ENCODE measurements around the gene DMWD. TPM values are rescaled to one million over a fixed set of nuclear protein-coding genes. Genes with fewer than 3 reads are reported as not detected.

Gene DMWD
- total RNA-seq, 4 donors from 2014 or later: 20.0 to 31.0 (median 28.0) TPM

DNA sequence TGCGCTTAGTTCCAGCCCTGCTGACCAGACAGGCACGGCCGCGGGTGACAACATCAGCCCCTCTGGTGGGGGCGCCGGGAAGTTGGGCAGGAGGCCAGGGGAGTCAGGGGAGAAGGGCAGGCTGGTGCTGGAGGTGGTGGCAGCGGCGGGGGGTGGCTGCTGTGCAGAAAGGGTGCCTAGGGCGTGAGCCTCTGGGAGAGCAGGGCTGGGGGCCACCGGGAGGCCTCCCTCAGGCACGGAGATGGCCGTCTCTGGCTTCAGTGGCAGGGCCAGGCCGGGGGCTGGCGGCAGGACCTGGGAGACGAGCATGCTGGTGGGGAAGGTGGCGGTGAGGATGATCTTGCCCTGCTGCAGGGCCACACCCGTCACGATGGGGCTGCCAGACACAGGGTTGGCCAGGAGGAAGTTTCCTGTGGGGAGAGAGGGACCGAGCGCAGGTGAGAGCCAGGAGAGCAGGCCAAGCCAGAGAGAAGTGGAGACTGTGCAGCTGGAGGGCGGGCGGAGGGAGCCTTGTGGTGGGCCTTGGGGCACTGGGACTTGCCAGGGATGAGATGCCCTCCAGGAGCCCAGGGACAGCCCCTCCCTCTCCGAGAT lies 26.8 kb downstream of the DMWD start:
- H3K4me3 ChIP-seq (ENCODE audit: low read depth, poor library complexity, severe bottlenecking): no peak overlapping the region
- intact Hi-C loops (cut with DNase I; ENCODE audit: low total_unique reads): no loop called here
- WGBS, 2 donors: 74 to 75% methylated on average over 18 to 20 of the region's 23 CpGs
- TF ChIP-seq, protein P1, sequence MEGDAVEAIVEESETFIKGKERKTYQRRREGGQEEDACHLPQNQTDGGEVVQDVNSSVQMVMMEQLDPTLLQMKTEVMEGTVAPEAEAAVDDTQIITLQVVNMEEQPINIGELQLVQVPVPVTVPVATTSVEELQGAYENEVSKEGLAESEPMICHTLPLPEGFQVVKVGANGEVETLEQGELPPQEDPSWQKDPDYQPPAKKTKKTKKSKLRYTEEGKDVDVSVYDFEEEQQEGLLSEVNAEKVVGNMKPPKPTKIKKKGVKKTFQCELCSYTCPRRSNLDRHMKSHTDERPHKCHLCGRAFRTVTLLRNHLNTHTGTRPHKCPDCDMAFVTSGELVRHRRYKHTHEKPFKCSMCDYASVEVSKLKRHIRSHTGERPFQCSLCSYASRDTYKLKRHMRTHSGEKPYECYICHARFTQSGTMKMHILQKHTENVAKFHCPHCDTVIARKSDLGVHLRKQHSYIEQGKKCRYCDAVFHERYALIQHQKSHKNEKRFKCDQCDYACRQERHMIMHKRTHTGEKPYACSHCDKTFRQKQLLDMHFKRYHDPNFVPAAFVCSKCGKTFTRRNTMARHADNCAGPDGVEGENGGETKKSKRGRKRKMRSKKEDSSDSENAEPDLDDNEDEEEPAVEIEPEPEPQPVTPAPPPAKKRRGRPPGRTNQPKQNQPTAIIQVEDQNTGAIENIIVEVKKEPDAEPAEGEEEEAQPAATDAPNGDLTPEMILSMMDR (IDR thresholded peaks at IDR 0.05): no peak
- TF ChIP-seq POLR2A (IDR thresholded peaks at IDR 0.05): no peak
- peak in 1 of 2 donors; percentile 86 for DNase-seq (ENCODE audit: low spot score in 2 of 2)

DNA sequence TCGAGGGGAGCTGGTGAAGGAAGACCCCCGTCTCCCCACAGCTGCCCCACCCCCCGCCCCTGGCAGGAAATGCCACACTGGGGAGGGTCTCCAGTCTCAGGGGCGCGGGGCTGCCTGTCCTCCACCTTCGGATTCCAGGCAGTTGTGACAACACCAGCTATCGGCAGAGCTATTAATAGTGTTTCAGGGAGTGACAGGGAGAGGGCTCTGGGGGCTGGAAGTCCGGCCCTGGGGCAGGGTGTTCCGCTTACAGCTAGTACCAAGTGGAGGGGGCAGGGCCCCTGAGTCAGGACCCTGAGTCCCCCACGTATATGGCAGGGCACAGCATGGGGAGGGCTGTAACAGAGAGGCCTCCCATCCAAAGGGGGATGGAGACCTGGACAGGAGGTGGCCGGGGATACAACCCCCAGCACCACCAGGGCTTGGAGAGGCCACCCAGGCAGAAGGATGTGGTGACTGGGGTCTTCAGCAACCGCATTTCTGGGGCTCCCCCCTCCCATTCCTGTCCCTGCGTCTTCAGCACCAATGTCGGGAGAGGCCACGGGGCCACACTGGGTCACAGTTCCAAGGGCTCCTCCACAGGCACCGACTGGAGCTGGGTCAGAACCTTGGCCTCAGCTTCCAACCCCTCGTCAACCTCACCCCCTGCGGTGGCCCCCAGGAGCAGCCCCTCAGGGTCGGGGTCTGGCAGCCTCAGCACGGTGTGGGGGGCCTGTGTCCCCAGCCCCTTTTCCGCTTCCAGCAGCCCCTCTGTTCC lies 27.5 kb downstream of the DMWD start:
- no peak overlapping the region for H3K4me3 ChIP-seq (ENCODE audit: low read depth, poor library complexity, severe bottlenecking)
- TF ChIP-seq, protein P1 (IDR thresholded peaks at IDR 0.05): no peak
- TF ChIP-seq POLR2A (IDR thresholded peaks at IDR 0.05): no peak
- 58 to 65% methylated on average over 20 of the region's 21 CpGs for WGBS, 2 donors
- DNase-seq (ENCODE audit: low spot score in 2 of 2): peak in 1 of 2 donors; percentile 81
- intact Hi-C loops (cut with DNase I; ENCODE audit: low total_unique reads): no loop called here

DNA sequence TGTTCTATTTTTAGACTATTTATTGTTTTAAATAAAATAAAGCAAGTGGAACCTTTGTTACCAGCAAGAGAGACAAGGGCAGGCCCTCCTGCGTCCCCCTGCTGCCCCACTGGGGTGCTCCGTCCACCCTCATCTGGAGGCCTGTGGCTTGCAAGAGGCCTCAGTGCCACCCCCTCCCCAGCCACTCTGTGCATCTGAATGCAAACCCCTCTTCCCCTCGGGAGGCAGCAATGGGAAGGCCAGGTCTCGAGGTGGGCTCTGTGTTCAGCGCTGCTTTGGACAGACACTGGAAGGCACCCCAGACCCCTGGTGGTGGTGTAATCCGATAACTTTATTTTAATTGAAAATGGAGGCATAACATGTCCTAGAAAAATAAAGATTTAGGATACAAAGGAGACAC lies 28.2 kb downstream of the DMWD start:
- no peak for DNase-seq (ENCODE audit: low spot score in 2 of 2)
- no peak overlapping the region for H3K4me3 ChIP-seq (ENCODE audit: low read depth, poor library complexity, severe bottlenecking)
- intact Hi-C loops (cut with DNase I; ENCODE audit: low total_unique reads): no loop called here
- no peak for TF ChIP-seq POLR2A (IDR thresholded peaks at IDR 0.05)
- TF ChIP-seq, protein P1 (IDR thresholded peaks at IDR 0.05): no peak
- WGBS, 2 donors: 58 to 73% methylated on average over 6 of the region's 6 CpGs

DNA sequence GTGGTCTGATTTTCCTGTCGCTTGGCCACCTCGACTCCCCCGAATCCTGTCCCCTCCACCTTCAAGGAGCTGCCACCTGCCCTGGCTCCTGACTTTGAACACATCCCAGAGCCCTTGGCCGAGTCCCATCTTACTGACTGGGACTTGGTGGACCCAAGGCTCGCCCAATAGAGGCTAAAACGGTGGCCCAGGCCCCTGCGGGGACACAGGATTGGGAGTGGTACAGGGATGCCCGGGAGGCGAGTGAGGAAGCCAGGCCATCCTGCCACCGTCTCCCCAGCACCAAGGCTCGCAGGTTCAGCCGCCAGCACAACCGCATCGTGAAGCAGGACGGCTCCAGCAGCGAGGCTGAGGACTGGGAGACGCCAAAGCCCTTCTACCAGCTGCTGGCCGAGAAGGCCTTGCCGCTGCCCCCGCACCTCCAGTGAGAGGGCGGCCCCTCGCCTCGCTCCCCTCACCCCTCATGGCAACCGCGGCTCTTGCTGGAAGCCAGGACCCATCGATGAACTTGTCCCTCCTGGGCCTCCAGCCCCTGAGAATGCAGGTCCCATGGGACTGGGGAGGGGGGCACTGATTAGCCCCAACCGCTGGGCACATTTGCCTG lies 28.9 kb downstream of the DMWD start:
- no peak for TF ChIP-seq POLR2A (IDR thresholded peaks at IDR 0.05)
- TF ChIP-seq, protein P1 (IDR thresholded peaks at IDR 0.05): no peak
- 52 to 58% methylated on average over 21 of the region's 27 CpGs for WGBS, 2 donors
- intact Hi-C loops (cut with DNase I; ENCODE audit: low total_unique reads): no loop called here
- DNase-seq (ENCODE audit: low spot score in 2 of 2): peak in 1 of 2 donors; percentile 81
- H3K4me3 ChIP-seq (ENCODE audit: low read depth, poor library complexity, severe bottlenecking): no peak overlapping the region

DNA sequence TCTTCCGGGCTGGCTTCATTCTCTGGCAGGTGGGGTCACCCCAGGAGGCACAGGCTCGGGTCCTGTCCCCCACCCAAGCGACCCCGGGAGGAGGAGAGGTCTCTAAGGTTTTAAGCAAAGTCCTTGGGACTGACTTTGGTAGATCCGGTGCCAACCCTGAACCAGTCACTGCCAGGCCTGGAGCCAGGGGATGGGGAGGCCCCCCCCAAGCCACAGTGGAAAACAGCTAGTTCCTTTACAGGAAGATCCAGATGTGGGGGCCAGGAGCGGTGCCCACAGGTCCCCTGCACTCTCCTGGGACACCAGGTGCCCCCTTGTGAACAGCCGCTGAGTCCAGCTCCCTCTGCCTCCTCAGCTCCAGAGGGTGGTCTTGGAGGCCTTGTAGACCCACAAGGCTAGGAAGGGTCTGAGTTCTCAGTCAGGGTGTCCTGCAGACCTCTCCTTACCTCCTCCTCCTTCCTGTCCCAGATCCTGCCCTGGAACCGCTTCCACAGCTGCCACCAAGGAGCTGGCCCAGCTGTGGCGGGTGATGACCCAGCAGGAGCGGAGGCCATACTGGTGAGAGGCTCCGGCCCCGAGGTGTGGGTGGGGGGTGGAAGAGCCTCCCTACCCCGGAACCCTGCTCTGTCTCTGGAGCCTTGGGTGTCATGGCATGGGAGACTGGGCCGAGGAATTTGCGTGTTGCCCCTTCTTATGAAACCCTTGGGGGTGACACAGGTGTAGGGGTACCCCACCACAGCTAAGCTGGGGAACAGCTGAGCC lies 29.6 kb downstream of the DMWD start:
- intact Hi-C loops (cut with DNase I; ENCODE audit: low total_unique reads): no loop called here
- WGBS, 2 donors: 73 to 85% methylated on average over 13 to 15 of the region's 15 CpGs
- DNase-seq (ENCODE audit: low spot score in 2 of 2): no peak
- H3K4me3 ChIP-seq (ENCODE audit: low read depth, poor library complexity, severe bottlenecking): no peak overlapping the region
- TF ChIP-seq, protein P1 (IDR thresholded peaks at IDR 0.05): no peak
- TF ChIP-seq POLR2A (IDR thresholded peaks at IDR 0.05): no peak
